Fibroblast of mammary gland (primary cell): ENCODE results near the gene GRID2.
"Not testable (repeated sequence)": the region's sequence is repeated elsewhere in the genome, so short reads cannot be mapped to it uniquely, and the experiment has no call there.

Experiments
- DNase-seq: peaks from one replicate; pipeline ENCODE4 v3.0.0-alpha.2; 2010; ENCODE audit warnings: low read depth
- H3K4me3 ChIP-seq: 2 replicates; pipeline ENCODE4 v1.5.1; 2011; ENCODE audit warnings: low read depth, mild to moderate bottlenecking, low read length, moderate library complexity; ENCODE audit not compliant: control insufficient read depth
- TF ChIP-seq, protein P1 (sequence below): conservative IDR thresholded peaks from 2 replicates; pipeline ENCODE4 v1.5.1; 2011; ENCODE audit warnings: low read depth, low read length, inconsistent platforms; ENCODE audit not compliant: control insufficient read depth, insufficient read depth

Gene GRID2

DNA sequence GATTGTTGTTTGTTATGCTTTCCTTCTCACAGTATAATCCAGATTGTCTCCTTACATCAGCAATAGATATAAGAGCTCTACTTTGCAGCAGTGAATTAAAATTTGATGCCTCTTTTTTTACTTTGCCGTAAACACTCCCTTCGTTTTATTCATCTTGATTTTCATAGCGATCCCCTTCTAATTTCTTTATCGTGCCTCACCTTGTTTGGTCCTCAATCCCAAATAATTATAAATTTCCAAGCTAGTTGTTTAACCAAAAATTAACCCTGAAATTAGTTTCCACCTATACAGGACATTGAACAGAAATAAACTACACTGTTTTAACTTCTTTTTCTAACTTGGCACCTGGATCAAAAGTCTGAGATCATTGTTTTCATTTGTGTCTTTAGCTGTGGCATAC, 35.1 kb upstream of the GRID2 start:
- TF ChIP-seq, protein P1, sequence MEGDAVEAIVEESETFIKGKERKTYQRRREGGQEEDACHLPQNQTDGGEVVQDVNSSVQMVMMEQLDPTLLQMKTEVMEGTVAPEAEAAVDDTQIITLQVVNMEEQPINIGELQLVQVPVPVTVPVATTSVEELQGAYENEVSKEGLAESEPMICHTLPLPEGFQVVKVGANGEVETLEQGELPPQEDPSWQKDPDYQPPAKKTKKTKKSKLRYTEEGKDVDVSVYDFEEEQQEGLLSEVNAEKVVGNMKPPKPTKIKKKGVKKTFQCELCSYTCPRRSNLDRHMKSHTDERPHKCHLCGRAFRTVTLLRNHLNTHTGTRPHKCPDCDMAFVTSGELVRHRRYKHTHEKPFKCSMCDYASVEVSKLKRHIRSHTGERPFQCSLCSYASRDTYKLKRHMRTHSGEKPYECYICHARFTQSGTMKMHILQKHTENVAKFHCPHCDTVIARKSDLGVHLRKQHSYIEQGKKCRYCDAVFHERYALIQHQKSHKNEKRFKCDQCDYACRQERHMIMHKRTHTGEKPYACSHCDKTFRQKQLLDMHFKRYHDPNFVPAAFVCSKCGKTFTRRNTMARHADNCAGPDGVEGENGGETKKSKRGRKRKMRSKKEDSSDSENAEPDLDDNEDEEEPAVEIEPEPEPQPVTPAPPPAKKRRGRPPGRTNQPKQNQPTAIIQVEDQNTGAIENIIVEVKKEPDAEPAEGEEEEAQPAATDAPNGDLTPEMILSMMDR, result no peak
- no peak for DNase-seq
- no peak overlapping the region for H3K4me3 ChIP-seq

DNA sequence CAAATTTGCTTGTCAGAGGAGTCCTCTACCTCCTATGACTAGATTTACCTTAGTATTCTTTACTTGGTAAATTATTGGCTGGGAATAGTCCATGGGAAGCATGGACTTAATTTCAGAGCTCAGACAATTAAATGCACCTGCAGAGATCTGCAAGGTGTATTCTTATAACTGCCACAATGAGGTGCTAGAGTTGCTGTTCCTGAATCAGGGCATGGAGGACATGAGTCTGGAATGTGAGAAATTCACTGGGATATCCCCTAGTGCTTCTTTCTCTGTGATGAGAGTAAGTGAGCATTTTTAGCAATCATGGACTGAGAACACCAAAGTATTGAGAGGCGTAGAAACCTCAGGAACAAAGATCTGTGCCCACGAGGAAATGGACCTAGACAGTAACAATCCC, 32.9 kb upstream of the GRID2 start:
- no peak overlapping the region for H3K4me3 ChIP-seq
- DNase-seq, result no peak
- TF ChIP-seq, protein P1, result no peak

DNA sequence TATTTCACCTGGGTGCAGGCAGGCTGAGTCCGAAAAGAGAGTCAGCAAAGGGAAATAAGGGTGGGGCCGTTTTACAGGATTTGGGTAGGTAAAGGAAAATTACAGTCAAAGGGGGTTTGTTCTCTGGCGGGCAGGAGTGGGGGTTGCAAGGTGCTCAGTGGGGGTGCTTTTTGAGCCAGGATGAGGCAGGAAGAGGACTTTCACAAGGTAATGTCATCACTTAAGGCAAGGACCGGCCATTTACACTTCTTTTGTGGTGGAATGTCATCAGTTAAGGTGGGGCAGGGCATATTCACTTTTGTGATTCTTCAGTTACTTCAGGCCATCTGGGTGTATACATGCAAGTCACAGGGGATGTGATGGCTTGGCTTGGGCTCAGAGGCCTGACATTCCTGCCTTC, 32.2 kb upstream of the GRID2 start:
- not testable (repeated sequence) for H3K4me3 ChIP-seq

DNA sequence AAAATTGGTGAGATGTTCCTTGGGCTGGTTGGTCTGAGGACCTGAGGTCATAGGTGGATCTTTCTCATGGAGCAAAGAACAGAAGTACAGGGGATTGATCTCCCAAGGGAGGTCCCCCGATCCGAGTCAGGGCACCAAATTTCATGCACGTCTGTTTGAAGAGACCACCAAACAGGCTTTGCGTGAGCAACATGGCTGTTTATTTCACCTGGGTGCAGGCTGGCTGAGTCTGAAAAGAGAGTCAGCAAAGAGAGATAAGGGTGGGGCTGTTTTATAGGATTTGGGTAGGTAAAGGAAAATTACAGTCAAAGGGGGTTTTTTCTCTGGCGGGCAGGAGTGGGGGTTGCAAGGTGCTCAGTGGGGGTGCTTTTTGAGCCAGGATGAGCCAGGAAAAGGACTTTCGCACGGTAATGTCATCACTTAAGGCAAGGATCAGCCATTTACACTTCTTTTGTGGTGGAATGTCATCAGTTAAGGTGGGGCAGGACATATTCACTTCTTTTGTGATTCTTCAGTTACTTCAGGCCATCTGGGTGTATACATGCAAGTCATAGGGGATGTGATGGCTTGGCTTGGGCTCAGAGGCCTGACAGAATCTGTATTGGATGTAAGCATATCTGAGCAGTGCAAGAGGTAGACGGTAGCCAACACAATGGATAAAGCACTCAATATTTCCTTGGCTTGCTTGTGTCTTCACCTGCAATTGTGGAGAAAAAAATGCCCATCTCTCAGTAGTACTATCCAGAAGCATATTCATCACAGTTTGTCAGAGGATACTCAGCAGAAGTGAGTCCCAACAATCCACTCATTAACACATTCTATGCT, 26.5 kb upstream of the GRID2 start:
- H3K4me3 ChIP-seq, DNase-seq: not testable (repeated sequence)

More for the DNA sequence above, 32.2 kb upstream of the GRID2 start:
- not testable (repeated sequence) for DNase-seq

DNA sequence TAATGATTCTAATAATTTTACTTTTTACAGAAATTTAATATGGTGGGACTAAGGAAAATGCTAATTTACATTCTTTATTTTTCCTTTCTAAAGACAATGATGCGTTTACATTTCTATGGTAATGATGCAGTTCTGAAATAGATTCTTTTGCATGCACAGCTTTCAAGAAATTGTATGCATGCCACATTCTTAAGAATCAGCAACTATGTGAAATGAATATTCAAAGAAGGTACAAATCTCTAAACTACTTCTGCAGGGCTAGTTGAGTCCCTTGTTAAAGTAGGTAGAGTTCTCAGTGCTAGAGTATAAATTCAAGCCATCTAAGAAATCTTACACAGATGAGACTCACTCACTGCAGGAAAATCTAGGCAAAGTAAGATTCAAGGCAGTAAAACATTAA, 24.5 kb upstream of the GRID2 start:
- TF ChIP-seq, protein P1, result no peak
- no peak overlapping the region for H3K4me3 ChIP-seq
- DNase-seq, result no peak

DNA sequence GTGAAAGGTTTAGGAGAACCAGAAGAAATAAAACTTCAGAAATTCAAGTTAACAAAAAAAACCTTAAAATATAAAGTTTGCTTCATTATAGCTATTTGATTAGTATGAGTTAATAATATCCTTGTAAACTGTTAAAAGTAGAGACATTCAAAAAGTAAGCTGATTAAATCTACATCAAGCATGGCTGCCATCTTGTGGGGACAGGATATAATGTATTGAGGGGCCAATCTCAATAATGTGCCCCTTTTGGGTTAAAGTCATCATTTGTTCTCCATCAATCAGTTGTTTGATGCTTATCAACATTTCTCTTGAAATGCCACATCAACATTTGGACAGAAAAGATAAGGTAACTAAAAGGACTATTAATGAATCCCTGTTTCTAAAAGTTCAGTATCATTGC, 4.6 kb upstream of the GRID2 start:
- TF ChIP-seq, protein P1, result peak; percentile 24
- H3K4me3 ChIP-seq, result no peak overlapping the region
- DNase-seq, result no peak

DNA sequence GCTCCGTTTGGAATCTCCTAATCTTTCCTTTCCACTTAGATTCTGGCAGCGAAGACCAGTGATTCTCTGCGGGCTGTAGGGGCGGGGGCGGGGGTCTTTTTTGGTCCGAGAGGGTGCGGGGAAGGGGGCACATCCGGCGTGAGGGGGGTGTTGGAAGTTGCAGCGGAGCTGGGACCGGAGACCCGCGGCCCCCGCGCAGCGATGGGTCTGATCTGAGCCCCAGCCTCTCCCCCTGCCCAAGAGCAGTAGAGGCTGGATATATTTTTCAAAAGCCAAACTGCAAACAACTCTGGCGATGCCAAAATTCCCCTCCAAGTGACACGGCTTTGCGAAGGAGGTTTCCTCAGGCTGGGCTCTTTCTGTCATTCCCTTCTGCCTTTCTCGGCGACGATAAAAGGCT, 355 bp downstream of the GRID2 start:
- H3K4me3 ChIP-seq, result no peak overlapping the region
- TF ChIP-seq, protein P1, result no peak
- DNase-seq, result no peak

DNA sequence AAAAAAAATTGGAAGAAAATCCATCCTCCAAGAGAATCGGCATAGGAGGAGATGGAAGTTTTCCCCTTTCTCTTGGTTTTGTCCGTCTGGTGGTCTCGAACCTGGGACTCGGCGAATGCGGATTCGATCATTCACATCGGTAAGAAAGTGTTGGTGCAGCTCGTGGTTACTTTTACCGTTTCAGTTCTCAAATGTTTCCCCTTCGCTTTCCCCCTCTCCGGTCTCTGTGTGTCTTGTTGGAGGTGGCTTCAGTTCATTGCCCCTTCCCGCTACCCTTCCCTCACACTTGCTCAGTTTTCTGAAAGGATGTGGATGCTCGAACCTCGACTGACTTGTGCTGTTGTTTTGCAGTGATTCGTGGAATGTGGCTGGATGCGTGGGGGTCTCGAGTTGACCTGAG, 840 bp downstream of the GRID2 start:
- no peak overlapping the region for H3K4me3 ChIP-seq
- TF ChIP-seq, protein P1, result no peak
- no peak for DNase-seq
